Measurements from ENCODE around the gene SLC16A8.

GRCh38 chr22:38132794-38133193 lies 48.8 kb upstream of the SLC16A8 start:
- TF ChIP-seq CTCF (IDR thresholded peaks at IDR 0.05) (no peak), EP300 (IDR thresholded peaks at IDR 0.05; ENCODE audit: low read depth) (no peak)
